Loucy (cell line): Measurements from ENCODE around the gene EIF4G3.

Experiments
- CTCF ChIP-seq: fragments of 200-600 bp; sonication (generic); conservative IDR thresholded peaks from 2 replicates; pipeline ENCODE4 v1.5.1; 2014; ENCODE audit warnings: mild to moderate bottlenecking, antibody characterized with exemption, low read length
- EZH2phosphoT487 ChIP-seq: fragments of 200-600 bp; IDR thresholded peaks from 2 replicates; pipeline ENCODE4 v1.6.1; 2018; ENCODE audit warnings: antibody characterized with exemption, mild to moderate bottlenecking, moderate library complexity, borderline replicate concordance

DNA sequence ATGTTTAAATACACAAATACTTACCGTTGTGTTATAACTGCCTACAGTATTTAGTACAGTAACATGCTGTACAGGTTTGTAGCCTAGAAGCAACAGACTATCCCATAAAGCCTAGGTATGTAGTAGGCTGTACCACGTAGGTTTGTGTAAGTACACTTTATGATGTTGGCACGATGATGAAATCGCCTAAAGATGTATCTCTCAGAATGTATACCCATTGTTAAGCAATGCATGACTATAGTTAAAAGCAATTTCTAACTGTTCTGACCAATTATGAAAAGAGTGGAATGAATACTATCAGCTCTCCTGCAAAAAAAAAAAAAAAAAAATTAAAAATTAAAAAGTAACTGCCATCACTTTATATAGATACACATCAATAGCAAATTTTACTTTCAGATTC is 401.0 kb downstream of the EIF4G3 start:
- TF ChIP-seq CTCF, result no peak
- TF ChIP-seq EZH2phosphoT487, result no peak
